Suprapubic skin (tissue), 3 donors: ENCODE measurements around the gene NKD2.

Experiments used
- POLR2AphosphoS5 ChIP-seq, 3 donors: sonication (generic); formaldehyde crosslinking; IDR thresholded peaks; one replicate each; pipeline ENCODE4 v1.6.1; 2017; ENCODE audit warnings: antibody characterized with exemption in 3 of 3
- TF ChIP-seq, protein P1 (sequence below), 2 donors: fragments of 200-600 bp in 1 of 2; fragments of 450-650 bp in 1 of 2; sonication (generic) in 1 of 2; IDR thresholded peaks; one replicate each; pipeline ENCODE4 v1.5.1; 2016 to 2019; ENCODE audit warnings: antibody characterized with exemption in 2 of 2, mild to moderate bottlenecking in 1 of 2, moderate library complexity in 1 of 2

DNA sequence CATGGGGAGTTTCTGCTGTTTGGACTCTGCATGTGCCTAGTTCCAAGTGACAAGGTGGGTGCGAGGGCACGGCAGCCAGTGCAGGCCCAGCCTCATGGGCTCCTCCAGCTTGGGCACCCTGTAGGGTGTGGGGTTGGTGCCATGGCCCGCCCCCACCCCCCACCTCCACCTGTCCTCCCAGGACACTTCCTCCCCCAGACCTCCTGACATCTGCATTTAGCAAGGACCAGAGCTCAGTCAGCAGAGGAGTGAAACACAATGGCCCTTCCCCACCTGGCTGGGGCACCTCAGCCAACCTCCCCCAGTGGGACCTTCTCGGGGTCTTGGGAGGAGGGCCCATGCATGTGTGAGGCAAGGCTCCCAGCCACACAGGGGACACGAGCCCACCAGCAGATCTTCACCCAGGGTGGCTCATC is 1.9 kb upstream of the NKD2 start:
- TF ChIP-seq, protein P1, sequence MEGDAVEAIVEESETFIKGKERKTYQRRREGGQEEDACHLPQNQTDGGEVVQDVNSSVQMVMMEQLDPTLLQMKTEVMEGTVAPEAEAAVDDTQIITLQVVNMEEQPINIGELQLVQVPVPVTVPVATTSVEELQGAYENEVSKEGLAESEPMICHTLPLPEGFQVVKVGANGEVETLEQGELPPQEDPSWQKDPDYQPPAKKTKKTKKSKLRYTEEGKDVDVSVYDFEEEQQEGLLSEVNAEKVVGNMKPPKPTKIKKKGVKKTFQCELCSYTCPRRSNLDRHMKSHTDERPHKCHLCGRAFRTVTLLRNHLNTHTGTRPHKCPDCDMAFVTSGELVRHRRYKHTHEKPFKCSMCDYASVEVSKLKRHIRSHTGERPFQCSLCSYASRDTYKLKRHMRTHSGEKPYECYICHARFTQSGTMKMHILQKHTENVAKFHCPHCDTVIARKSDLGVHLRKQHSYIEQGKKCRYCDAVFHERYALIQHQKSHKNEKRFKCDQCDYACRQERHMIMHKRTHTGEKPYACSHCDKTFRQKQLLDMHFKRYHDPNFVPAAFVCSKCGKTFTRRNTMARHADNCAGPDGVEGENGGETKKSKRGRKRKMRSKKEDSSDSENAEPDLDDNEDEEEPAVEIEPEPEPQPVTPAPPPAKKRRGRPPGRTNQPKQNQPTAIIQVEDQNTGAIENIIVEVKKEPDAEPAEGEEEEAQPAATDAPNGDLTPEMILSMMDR (IDR thresholded peaks at IDR 0.05): no peak
- no peak for TF ChIP-seq POLR2AphosphoS5 (IDR thresholded peaks at IDR 0.05)
